LoVo (cell line): ENCODE data around the gene MX2.

Experiments used
- DNase-seq: peaks from one replicate; pipeline ENCODE4 v3.0.0-alpha.2; 2016; ENCODE audit warnings: low spot score

MX2 gene

GRCh38 chr21:41438425-41439113 lies 76.7 kb downstream of the MX2 start:
- no peak for DNase-seq

GRCh38 chr21:41439248-41439647 lies 77.4 kb downstream of the MX2 start:
- no peak for DNase-seq

- DNase-seq = no peak
Measured at GRCh38 chr21:41441546-41441945, 79.7 kb downstream of the MX2 start.

- no peak for DNase-seq
Measured at GRCh38 chr21:41442481-41443186, 80.8 kb downstream of the MX2 start.

GRCh38 chr21:41443562-41443961 lies 81.7 kb downstream of the MX2 start:
- DNase-seq = no peak

- no peak for DNase-seq
Measured at GRCh38 chr21:41444703-41445464, 83.1 kb downstream of the MX2 start.

- no peak for DNase-seq
Measured at GRCh38 chr21:41445465-41445862, 83.6 kb downstream of the MX2 start.

- DNase-seq = peak; percentile 55
Measured at GRCh38 chr21:41446586-41446985, 84.8 kb downstream of the MX2 start.

- DNase-seq = no peak
Measured at GRCh38 chr21:41447356-41447755, 85.5 kb downstream of the MX2 start.

- no peak for DNase-seq
Measured at GRCh38 chr21:41449613-41450012, 87.8 kb downstream of the MX2 start.

GRCh38 chr21:41451753-41452676 lies 90.2 kb downstream of the MX2 start:
- peak; percentile 11 for DNase-seq

GRCh38 chr21:41453198-41453597 lies 91.4 kb downstream of the MX2 start:
- no peak for DNase-seq

GRCh38 chr21:41453761-41454160 lies 91.9 kb downstream of the MX2 start:
- DNase-seq = no peak

GRCh38 chr21:41458121-41458520 lies 96.3 kb downstream of the MX2 start:
- DNase-seq = no peak

- DNase-seq = no peak
Measured at GRCh38 chr21:41458559-41458958, 96.7 kb downstream of the MX2 start.
